ENCODE measurements around the gene PDSS1.

PDSS1 gene

GRCh38 chr10:26737730-26738129 lies 40.2 kb downstream of the PDSS1 start:
- TF ChIP-seq, protein P1, sequence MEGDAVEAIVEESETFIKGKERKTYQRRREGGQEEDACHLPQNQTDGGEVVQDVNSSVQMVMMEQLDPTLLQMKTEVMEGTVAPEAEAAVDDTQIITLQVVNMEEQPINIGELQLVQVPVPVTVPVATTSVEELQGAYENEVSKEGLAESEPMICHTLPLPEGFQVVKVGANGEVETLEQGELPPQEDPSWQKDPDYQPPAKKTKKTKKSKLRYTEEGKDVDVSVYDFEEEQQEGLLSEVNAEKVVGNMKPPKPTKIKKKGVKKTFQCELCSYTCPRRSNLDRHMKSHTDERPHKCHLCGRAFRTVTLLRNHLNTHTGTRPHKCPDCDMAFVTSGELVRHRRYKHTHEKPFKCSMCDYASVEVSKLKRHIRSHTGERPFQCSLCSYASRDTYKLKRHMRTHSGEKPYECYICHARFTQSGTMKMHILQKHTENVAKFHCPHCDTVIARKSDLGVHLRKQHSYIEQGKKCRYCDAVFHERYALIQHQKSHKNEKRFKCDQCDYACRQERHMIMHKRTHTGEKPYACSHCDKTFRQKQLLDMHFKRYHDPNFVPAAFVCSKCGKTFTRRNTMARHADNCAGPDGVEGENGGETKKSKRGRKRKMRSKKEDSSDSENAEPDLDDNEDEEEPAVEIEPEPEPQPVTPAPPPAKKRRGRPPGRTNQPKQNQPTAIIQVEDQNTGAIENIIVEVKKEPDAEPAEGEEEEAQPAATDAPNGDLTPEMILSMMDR (IDR thresholded peaks at IDR 0.05), result no peak

- TF ChIP-seq, protein P1 (IDR thresholded peaks at IDR 0.05), result no peak
Observed at GRCh38 chr10:26738301-26738911, 40.9 kb downstream of the PDSS1 start.

- TF ChIP-seq, protein P1 (IDR thresholded peaks at IDR 0.05), result no peak
Observed at GRCh38 chr10:26739071-26739631, 41.6 kb downstream of the PDSS1 start.

DNA sequence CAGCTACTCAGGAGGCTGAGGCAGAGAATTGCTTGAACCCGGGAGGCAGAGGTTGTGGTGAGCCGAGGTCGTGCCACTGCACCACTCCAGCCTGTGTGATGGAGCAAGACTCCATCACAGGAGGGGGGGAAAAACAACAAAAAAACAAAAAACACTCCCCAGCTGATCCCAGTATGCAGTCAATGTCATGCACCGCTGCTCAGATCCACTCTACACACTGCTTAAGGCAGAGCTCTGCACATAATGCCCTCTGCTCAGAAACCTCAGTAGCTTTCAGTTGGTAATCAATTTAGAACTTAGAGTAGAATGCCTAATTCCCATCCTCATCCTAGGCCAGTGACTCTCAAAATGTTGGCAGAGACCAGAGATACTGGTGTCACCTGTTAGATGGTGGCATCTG lies 43.9 kb downstream of the PDSS1 start:
- TF ChIP-seq, protein P1 (IDR thresholded peaks at IDR 0.05), result no peak

DNA sequence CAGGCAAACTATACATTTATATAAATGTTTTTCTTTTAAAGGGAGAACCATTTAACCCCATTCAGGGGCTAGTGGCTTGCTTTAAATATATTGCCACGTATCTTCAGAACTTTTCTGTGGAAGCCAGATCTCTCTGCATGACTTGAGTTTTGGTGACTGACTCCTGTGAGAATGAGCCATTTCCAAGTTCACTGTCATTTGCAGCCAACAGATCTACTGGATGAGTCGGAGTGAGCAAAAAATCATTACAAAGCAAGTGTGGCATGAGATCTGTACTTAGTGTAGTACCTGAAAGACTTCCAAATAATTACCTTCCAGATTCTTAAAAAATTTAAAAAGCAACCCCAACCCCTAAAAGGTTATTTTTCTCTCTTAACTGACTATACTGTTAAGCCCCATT lies 45.6 kb downstream of the PDSS1 start:
- TF ChIP-seq, protein P1 (IDR thresholded peaks at IDR 0.05), result no peak

DNA sequence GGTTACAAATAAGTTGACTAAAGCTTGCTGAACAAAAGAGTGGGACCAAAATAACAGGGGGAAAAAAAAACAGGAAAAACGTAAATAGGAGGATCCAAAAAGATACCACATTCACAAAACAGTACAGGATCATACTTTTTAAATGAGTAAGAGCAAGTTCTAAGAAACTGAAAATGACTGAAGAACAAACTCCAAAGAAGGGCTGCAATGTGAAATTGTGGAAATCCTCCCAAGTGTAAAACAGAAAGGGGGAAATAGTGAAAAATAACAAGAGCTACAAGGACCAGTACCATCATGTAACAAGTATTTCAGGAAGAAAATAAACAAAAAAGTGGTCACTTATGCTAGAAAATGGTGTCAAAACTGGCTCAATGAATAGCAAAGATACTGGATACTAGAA lies 46.3 kb downstream of the PDSS1 start:
- TF ChIP-seq, protein P1 (IDR thresholded peaks at IDR 0.05), result no peak

- TF ChIP-seq, protein P1 (IDR thresholded peaks at IDR 0.05), result no peak
Observed at GRCh38 chr10:26746061-26746460, 48.6 kb downstream of the PDSS1 start.

Measured in LNCAP (cell line).